Suprapubic skin (tissue), 4 donors: ENCODE data around the gene NUDT21. TPM values are rescaled to one million over a fixed set of nuclear protein-coding genes. Genes with fewer than 3 reads are reported as not detected.
"Not testable (repeated sequence)": the region's sequence is repeated elsewhere in the genome, so short reads cannot be mapped to it uniquely, and the experiment has no call there.

Experiments
- DNase-seq, 2 donors: peaks; one replicate each; pipeline ENCODE4 v3.0.0-alpha.2; 2019; ENCODE audit warnings: low spot score in 2 of 2
- H3K27ac ChIP-seq: fragments of 200-600 bp; sonication (generic); one replicate; pipeline ENCODE4 v1.5.1; 2019
- H3K27me3 ChIP-seq: fragments of 200-600 bp; sonication (generic); one replicate; pipeline ENCODE4 v1.5.1; 2019
- H3K36me3 ChIP-seq: fragments of 200-600 bp; sonication (generic); one replicate; pipeline ENCODE4 v1.5.1; 2019
- H3K4me1 ChIP-seq: fragments of 200-600 bp; sonication (generic); one replicate; pipeline ENCODE4 v1.5.1; 2019
- H3K4me3 ChIP-seq: fragments of 200-600 bp; sonication (generic); one replicate; pipeline ENCODE4 v1.5.1; 2019; ENCODE audit warnings: mild to moderate bottlenecking
- H3K9me3 ChIP-seq: fragments of 200-600 bp; sonication (generic); one replicate; pipeline ENCODE4 v1.5.1; 2019
- CTCF ChIP-seq, 2 donors: fragments of 200-600 bp in 1 of 2; fragments of 450-650 bp in 1 of 2; sonication (generic) in 1 of 2; IDR thresholded peaks; one replicate each; pipeline ENCODE4 v1.5.1; 2016 to 2019; ENCODE audit warnings: antibody characterized with exemption in 2 of 2, mild to moderate bottlenecking in 1 of 2, moderate library complexity in 1 of 2
- EP300 ChIP-seq: sonication (generic); formaldehyde crosslinking; IDR thresholded peaks from one replicate; pipeline ENCODE4 v1.6.1; 2017; ENCODE audit warnings: antibody characterized with exemption
- POLR2A ChIP-seq, 2 donors: fragments of 450-650 bp; IDR thresholded peaks; one replicate each; pipeline ENCODE4 v1.6.1; 2017; ENCODE audit warnings: antibody characterized with exemption in 2 of 2, mild to moderate bottlenecking in 2 of 2, moderate library complexity in 2 of 2
- POLR2AphosphoS5 ChIP-seq, 3 donors: sonication (generic); formaldehyde crosslinking; IDR thresholded peaks; one replicate each; pipeline ENCODE4 v1.6.1; 2017; ENCODE audit warnings: antibody characterized with exemption in 3 of 3
- WGBS: methylation state at CpG from one replicate; pipeline ENCODE4 v1.1.5; 2018; 5-methylcytosine and 5-hydroxymethylcytosine counted together
- total RNA-seq, 4 donors: library from RNA; depleted of rRNA; stranded (reverse); fragments of >200 nt; gene quantifications; one replicate each; pipeline ENCODE4 v1.1.0, GENCODE V29; 2016

NUDT21 gene
- 10 to 100 TPM; 36.9 to 49.8 (median 39.9) TPM for total RNA-seq

- Histone ChIP-seq H3K4me1 (peaks cover 33% of the 10 kb centered on the region), H3K9me3 (no peaks in the 10 kb centered on the region), H3K27ac (peak within 1 kb of the TSS; percentile 91), H3K36me3 (peaks cover 32% of the 10 kb centered on the region), H3K27me3 (no peaks in the 10 kb centered on the region), H3K4me3 (peak within 1 kb of the TSS; percentile 90)
- peak; percentile 97 for DNase-seq
- under 1% methylated on average over 53 of the region's 56 CpGs for WGBS
- TF ChIP-seq POLR2AphosphoS5 (IDR thresholded peaks at IDR 0.05) (peak in 1 of 3 donors; percentile 16), EP300 (no peak), POLR2A (IDR thresholded peaks at IDR 0.05) (peak in 1 of 2 donors; percentile 46)
These were observed at the start of gene NUDT21, which contains the start of gene OGFOD1 for GRCh38 chr16:56450986-56451752. TSS of gene NUDT21 (minus strand) at chr16:56451332. CDS start at chr16:56451202, 130 bp downstream. TSS of gene OGFOD1 (plus strand) at chr16:56451554. CDS start at chr16:56451613, 59 bp downstream.

- peaks cover 45% of the 10 kb centered on the region for H3K36me3 ChIP-seq
- 96% methylated on average over 1 of the region's 1 CpG for WGBS
These were observed 42.7 kb upstream of the NUDT21 start for GRCh38 chr16:56493815-56494214.

GRCh38 chr16:56493126-56493525 lies 42.0 kb upstream of the NUDT21 start:
- no peak for DNase-seq
- WGBS = 79% methylated on average over 2 of the region's 2 CpGs
- Histone ChIP-seq H3K9me3 (no peaks in the 10 kb centered on the region), H3K27me3 (no peaks in the 10 kb centered on the region), H3K4me3 (no peak overlapping the region), H3K4me1 (no peaks in the 10 kb centered on the region), H3K27ac (no peak overlapping the region), H3K36me3 (peaks cover 38% of the 10 kb centered on the region)
- TF ChIP-seq CTCF (IDR thresholded peaks at IDR 0.05) (no peak), POLR2A (IDR thresholded peaks at IDR 0.05) (no peak), EP300 (no peak), POLR2AphosphoS5 (IDR thresholded peaks at IDR 0.05) (no peak)

More at GRCh38 chr16:56493815-56494214, 42.7 kb upstream of the NUDT21 start:
- H3K4me1 ChIP-seq = no peaks in the 10 kb centered on the region
- DNase-seq = no peak
- no peak overlapping the region for H3K27ac ChIP-seq
- no peaks in the 10 kb centered on the region for H3K27me3 ChIP-seq
- no peaks in the 10 kb centered on the region for H3K9me3 ChIP-seq
- H3K4me3 ChIP-seq = no peak overlapping the region
- TF ChIP-seq EP300 = no peak
- no peak for TF ChIP-seq POLR2AphosphoS5 (IDR thresholded peaks at IDR 0.05)
- no peak for TF ChIP-seq CTCF (IDR thresholded peaks at IDR 0.05)
- TF ChIP-seq POLR2A (IDR thresholded peaks at IDR 0.05) = no peak

GRCh38 chr16:56491657-56492261 lies 40.6 kb upstream of the NUDT21 start:
- Histone ChIP-seq H3K27me3 (no peaks in the 10 kb centered on the region), H3K4me1 (no peaks in the 10 kb centered on the region), H3K27ac (no peak overlapping the region), H3K9me3 (no peaks in the 10 kb centered on the region), H3K36me3 (peaks cover 25% of the 10 kb centered on the region), H3K4me3 (no peak overlapping the region)
- 94% methylated on average over 4 of the region's 4 CpGs for WGBS
- no peak for DNase-seq
- no peak for TF ChIP-seq CTCF (IDR thresholded peaks at IDR 0.05)
- TF ChIP-seq POLR2A (IDR thresholded peaks at IDR 0.05) = no peak
- TF ChIP-seq EP300 = no peak
- TF ChIP-seq POLR2AphosphoS5 (IDR thresholded peaks at IDR 0.05) = no peak

GRCh38 chr16:56488868-56489267 lies 37.7 kb upstream of the NUDT21 start:
- not testable (repeated sequence) for H3K4me3 ChIP-seq, DNase-seq, H3K27me3 ChIP-seq, H3K27ac ChIP-seq, H3K9me3 ChIP-seq, H3K4me1 ChIP-seq
- peaks cover 25% of the 10 kb centered on the region for H3K36me3 ChIP-seq
- WGBS = 96% methylated on average over 1 of the region's 1 CpG

- DNase-seq = no peak
- WGBS = 48% methylated on average over 5 of the region's 5 CpGs
- H3K36me3 ChIP-seq = peaks cover 33% of the 10 kb centered on the region
- no peaks in the 10 kb centered on the region for H3K27me3 ChIP-seq
- no peaks in the 10 kb centered on the region for H3K9me3 ChIP-seq
- no peak for TF ChIP-seq POLR2AphosphoS5 (IDR thresholded peaks at IDR 0.05)
- TF ChIP-seq POLR2A (IDR thresholded peaks at IDR 0.05) = no peak
- TF ChIP-seq EP300 = no peak
- no peak for TF ChIP-seq CTCF (IDR thresholded peaks at IDR 0.05)
- no peak overlapping the region for H3K4me3 ChIP-seq
- H3K4me1 ChIP-seq = no peaks in the 10 kb centered on the region
- H3K27ac ChIP-seq = no peak overlapping the region
These were observed 36.9 kb upstream of the NUDT21 start for GRCh38 chr16:56488035-56488434.
